SIG-M5 (cell line): ENCODE measurements around the gene DNAJA2.
"Not testable (repeated sequence)": the region's sequence is repeated elsewhere in the genome, so short reads cannot be mapped to it uniquely, and the experiment has no call there.

ENCODE experiments used
- DNase-seq: peaks from one replicate; lab custom pipeline; 2025; lab: John Stamatoyannopoulos, UW

The DNAJA2 gene

GRCh38 chr16:46973207-46973995 lies at the start of gene DNAJA2:
DNAJA2 (minus strand) TSS chr16:46973674; CDS start chr16:46973572, 102 bp downstream.
- DNase-seq: no peak

GRCh38 chr16:47019568-47019967 lies 46.1 kb upstream of the DNAJA2 start:
- no peak for DNase-seq

GRCh38 chr16:47018223-47018891 lies 44.9 kb upstream of the DNAJA2 start:
- peak; percentile 30 for DNase-seq

- no peak for DNase-seq
Observed at GRCh38 chr16:47017636-47018035, 44.2 kb upstream of the DNAJA2 start.

- DNase-seq: peak; percentile 43
Observed at GRCh38 chr16:47016700-47017133, 43.2 kb upstream of the DNAJA2 start.

GRCh38 chr16:47013910-47014309 lies 40.4 kb upstream of the DNAJA2 start:
- no peak for DNase-seq

- no peak for DNase-seq
Observed at GRCh38 chr16:47013172-47013571, 39.7 kb upstream of the DNAJA2 start.

GRCh38 chr16:47010812-47011211 lies 37.3 kb upstream of the DNAJA2 start:
- DNase-seq: not testable (repeated sequence)

GRCh38 chr16:47008612-47009011 lies 35.1 kb upstream of the DNAJA2 start:
- no peak for DNase-seq

- DNase-seq: no peak
Observed at GRCh38 chr16:47008174-47008573, 34.7 kb upstream of the DNAJA2 start.

- DNase-seq: no peak
Observed at GRCh38 chr16:47004652-47005051, 31.2 kb upstream of the DNAJA2 start.

- DNase-seq: not testable (repeated sequence)
Observed at GRCh38 chr16:47000066-47000465, 26.6 kb upstream of the DNAJA2 start.

GRCh38 chr16:46997844-46998243 lies 24.4 kb upstream of the DNAJA2 start:
- no peak for DNase-seq

- DNase-seq: no peak
Observed at GRCh38 chr16:46996952-46997458, 23.5 kb upstream of the DNAJA2 start.

GRCh38 chr16:46996391-46996790 lies 22.9 kb upstream of the DNAJA2 start:
- DNase-seq: no peak

- DNase-seq: no peak
Observed at GRCh38 chr16:46991729-46992704, 18.5 kb upstream of the DNAJA2 start.

GRCh38 chr16:46986896-46987295 lies 13.4 kb upstream of the DNAJA2 start:
- no peak for DNase-seq

GRCh38 chr16:46986438-46986837 lies 13.0 kb upstream of the DNAJA2 start:
- DNase-seq: no peak

- DNase-seq: no peak
Observed at GRCh38 chr16:46982335-46982734, 8.9 kb upstream of the DNAJA2 start.

GRCh38 chr16:46980926-46981325 lies 7.5 kb upstream of the DNAJA2 start:
- DNase-seq: no peak

- no peak for DNase-seq
Observed at GRCh38 chr16:46976550-46976949, 3.1 kb upstream of the DNAJA2 start.

- DNase-seq: no peak
Observed at GRCh38 chr16:46975908-46976470, 2.5 kb upstream of the DNAJA2 start.
